Measurements from ENCODE around the gene LRFN3.
A peak's percentile ranks its signal among the peaks of the same experiment; 100 is the strongest.
"Not testable (repeated sequence)": the region's sequence is repeated elsewhere in the genome, so short reads cannot be mapped to it uniquely, and the experiment has no call there.

LRFN3 gene

DNA sequence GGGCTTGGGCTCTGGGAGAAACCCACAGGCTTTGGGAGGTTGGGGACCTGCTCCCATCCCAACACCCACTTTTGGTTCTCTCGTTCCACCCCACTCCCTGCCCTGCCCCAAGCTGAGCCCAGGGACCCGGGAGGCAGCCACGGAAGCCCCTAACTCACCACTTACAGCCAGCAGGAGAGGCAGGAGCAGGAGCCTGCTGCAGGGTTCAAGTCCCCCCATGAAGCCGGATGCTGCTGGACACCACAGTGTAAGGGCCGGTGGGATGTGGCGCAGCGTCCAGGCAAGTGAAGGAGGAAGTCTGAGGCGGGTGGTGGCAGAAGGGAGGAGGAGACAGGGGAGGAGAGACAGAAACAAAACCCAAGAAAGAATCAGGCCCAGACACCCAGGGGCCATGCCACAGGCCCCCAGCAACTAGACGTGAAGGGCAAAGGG, 28.1 kb upstream of the LRFN3 start, which contains the start of gene TYROBP:
Gene TYROBP (minus strand): TSS at position 286 of the 432 bp plus-strand sequence. CDS start 67 bp downstream, at position 219.
- no peak for DNase-seq

DNA sequence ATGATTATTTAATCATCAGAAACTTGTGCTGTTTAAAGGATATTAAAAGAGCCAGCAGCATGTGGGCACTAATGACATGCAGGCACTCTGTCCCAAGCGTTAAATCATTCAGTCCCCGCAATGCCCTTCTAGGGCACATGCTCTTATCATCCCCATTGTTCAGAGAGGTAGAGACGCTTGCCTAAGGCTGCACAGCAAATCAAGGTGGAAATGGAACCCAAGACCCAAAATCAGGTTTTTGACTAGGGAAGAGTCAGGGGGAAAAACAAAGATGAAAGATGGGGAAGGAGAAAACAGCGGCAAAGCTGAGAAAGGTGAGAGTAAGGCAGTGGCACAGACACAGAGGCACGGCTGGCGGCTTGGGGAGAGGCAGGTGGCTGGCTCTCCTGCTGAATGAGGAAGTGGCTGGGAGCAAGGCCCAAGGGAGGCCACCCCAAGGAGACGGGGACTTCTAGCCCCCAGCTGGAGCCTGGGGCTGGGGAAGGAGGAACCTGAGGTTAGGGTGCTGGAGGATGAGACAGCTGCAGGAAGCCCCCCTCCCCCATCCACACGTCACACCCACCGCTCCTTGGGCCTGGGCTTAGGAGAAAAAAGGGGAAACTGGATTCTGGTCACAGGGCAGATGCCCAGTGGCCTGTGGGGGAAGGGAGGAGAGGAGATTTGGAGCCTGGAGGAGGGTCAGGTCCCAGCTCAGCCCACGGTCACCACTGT, 27.0 kb upstream of the LRFN3 start:
- DNase-seq = no peak

DNA sequence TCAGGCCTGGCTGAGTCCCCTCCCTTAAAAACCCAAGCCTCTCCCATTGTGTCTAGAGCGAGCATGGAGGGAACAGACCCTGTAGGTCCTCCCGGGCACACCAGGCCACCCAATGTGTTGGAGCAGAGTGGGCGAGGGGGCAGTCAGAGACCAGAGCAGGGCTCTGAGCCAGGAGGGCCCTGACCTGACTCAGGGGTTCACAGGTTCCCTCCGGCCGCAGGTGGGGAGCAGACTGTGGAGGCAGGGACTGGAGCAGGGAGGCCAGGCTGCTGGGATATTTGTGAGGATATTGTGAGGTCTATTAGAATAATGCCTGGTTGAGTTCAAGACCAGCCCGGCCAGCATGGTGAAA, 26.5 kb upstream of the LRFN3 start:
- DNase-seq = no peak

DNA sequence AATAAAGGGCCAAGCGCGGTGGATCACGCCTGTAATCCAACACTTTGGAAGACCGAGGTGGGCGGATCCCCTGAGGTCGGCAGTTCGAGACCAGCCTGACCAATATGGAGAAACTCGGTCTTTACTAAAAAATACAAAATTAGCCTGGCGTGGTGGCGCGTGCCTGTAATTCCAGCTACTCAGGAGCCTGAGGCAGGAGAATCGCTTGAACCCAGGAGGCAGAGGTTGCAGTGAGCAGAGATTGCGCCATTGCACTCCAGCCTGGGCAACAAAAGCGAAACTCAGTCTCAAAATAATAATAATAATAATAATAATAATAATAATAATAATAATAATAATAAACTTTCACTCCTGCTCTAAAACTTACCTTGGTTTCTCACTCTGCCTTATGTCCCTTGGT, 25.8 kb upstream of the LRFN3 start:
- DNase-seq = not testable (repeated sequence)

DNA sequence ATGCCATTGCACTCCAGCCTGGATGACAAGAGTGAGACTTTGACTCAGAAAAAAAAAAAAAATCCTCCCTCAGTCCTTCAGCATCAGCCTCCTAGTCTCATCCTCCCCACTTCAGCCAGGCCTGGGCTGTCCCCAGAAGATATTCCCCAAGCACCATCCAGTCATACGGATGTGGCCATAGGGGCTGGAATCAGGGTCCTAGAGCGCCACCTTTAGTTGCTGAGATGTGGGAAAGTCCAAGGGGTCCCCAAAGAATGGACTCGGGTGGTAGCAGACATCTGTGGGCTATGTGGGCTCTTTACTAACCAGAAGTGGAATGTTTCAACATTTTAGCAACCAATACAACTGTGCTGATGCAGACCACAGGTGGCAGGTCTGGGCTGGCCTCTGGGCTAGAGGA, 25.0 kb upstream of the LRFN3 start:
- no peak for DNase-seq

DNA sequence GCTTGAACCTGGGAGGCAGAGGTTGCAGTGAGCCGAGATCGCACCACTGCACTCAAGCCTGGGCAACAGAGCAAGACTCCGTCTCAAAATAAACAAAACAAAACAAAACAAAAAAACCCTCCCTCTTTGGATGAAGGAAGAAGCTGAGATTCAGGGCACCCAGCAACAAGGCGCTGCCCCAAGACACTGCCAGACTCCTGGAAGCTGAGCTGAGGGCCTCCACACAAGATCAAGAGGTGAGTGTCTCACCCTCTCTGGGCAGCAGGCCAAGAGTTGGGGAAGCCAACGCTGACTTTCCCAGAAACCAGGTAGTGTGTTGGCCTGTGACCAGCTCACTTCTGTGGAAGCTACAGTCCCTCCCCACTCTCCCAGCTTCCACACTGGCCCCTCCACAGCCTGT, 24.4 kb upstream of the LRFN3 start:
- no peak for DNase-seq

DNA sequence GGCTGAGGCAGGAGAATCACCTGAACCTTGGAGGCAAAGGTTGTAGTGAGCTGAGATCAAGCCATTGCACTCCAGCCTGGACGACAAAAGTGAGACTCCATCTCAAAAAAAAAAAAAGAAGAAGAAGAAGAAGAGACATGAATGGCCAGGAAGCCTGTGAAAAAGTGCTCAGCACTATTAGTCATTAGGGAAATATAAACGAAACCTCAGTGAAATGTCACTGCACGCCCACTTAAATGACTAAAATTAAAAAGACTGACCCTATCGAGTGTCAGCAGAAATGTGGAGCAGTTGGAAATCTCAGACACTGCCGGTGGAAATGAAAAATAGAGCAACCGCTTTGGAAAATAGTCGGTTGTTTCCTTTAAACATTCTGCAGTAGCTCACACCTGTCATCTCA, 22.6 kb upstream of the LRFN3 start:
- DNase-seq = no peak

DNA sequence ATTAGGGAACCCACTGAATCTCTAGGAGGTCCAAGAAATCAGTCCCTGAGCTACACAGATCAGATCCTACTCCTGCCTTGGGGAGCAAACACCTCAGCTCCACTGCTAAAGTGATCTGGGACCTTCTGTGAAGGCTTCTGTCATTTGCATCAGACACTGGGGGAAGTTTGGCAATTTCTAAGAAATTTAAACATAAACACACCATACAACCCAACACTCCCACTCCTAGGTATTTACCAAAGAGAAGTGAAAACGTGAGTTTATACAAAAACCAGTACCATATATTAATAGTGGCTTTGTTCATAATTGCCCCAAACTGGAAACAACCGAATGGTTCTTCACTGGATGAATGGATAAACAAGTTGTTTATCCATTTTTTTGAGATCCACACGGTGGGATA, 20.7 kb upstream of the LRFN3 start:
- no peak for DNase-seq

DNA sequence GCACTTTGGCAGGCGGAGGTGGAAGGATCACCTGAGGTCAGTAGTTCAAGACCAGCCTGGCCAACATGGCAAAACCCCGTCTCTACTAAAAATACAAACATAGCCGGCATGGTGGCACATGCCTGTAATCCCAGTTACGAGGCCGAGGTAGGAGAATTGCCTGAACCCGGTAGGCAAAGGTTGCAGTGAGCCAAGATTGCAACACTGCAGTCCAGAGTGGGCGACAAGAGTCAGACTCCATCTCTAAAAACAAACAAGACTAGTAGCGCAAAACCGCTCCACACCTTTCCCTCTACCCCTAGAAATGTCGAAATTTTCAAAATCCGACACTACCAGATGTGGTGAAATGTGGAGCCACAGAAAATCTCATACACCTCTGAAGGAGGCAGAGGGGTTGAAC, 16.9 kb upstream of the LRFN3 start:
- DNase-seq = no peak

DNA sequence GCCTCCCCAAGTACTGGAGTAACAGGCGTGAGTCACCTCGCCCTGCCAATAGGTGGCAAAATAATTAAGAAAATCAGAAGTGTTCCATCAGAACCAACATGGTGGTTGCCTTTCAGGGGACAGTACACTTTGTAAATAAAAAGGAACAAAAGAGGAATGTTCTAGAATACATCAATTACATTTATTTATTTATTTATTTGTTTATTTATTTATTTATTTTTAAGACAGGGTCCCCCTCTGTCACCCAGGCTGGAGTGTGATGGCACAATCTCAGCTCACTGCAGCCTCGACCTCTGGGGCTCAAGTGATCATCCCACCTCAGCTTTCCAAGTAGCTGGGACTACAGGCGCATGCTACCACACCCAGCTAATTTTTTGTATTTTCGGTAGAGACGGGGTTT, 15.2 kb upstream of the LRFN3 start:
- DNase-seq = no peak

DNA sequence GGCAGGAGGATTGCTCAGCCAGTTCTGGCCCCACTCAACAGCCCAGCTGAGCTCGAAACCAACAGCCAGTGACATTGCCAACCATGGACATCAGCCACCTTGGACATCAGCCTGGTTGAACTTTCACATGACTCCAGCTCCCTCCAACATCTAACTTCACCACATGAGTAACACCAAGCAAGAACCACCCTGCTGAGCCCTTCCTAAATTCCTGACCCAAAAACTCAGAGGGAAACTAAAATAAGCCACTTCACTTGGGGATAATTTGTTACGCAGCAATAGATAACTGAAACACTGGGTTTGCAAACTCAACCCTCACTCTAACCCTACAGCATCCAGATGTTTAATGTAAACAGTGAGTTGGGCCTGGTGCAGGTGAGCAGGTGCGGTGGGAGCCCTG, 10.7 kb upstream of the LRFN3 start:
- DNase-seq = no peak

DNA sequence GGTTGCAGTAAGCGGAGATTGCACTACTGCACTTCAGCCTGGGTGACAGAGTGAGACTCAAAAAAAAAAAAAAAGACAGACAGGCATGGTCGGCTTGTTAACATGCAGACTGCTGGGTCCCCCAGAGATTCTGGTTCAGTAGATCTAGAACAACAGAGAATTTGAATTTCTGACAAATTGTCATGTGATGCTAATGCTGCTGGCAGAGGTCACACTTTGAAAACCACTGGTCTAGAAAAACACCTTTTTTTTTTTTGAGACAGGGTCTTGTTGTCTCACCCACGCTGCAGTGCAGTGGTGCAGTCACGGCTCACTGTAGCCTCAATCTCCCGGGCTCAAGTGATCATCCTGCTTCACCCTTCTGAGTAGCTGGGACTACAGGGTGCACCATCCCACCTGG, 7.7 kb upstream of the LRFN3 start:
- no peak for DNase-seq

DNA sequence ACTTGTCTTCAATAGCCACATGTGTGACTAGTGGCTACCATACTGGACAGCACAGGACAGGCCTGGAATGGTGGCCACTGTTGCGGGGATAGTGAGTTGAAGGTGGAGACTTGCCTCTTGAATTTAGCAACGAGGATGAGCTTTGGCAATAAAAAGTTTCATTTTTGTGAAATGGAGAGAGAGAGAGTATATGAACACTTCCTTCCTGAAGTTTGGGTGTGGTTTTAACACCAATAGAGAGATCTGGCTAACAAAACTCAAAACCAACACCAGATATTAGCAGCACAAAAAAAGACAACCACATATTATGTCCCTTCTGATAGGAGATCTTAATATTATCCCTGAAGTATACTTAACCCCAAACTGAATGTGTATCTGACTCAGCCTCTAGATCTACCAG, 6.3 kb upstream of the LRFN3 start:
- no peak for DNase-seq

DNA sequence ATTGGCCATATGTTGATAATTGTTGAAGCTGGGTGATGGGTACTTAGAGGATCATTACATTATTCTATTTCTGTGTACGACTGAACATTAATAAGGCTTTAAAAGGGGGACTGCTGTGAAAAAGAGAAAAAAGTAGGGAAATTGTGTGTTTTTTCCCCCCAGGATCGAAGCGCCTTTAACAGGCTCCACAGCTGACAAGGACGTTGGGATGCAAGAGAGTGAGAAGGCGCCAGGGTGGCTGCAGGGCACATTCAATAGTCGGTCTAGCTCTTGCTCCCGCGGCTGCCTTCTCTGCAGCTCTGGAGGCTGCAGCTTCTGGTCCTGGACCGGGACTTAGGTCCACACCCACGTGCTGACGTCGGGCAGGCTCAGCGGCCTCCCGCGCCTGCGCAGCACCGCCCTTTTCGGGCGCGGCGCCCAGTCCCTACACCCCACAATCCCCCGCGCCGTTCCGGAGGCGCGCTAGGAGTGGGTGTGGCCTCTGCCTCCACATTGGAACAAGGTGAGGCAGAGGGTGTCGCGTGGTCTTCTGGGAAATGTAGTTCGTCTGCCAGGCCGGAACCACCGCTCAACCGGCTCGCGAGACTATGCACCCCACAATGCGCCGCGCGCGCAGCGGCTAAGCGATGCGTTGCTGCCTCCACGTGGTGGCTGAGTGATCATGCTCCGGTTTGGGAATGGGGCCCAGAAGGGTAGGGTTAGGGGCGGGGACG, 4.9 kb upstream of the LRFN3 start:
- peak; percentile 98 for DNase-seq

DNA sequence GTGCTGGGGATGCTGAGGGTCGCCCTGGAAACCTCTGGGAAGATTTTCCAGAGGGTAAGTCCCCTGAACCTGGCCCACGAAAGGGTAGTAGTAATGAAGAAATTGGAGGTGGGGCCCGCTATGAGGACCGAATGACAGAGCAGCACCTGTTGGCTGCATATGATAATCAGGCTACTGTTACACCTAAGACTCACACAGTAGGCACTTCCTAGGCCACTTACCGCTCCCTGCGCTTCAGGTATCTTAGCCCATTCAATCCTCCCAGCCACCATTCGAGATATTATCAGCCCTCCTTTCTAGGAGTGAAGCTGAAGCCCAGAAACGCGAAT, 4.3 kb upstream of the LRFN3 start:
- DNase-seq = no peak

DNA sequence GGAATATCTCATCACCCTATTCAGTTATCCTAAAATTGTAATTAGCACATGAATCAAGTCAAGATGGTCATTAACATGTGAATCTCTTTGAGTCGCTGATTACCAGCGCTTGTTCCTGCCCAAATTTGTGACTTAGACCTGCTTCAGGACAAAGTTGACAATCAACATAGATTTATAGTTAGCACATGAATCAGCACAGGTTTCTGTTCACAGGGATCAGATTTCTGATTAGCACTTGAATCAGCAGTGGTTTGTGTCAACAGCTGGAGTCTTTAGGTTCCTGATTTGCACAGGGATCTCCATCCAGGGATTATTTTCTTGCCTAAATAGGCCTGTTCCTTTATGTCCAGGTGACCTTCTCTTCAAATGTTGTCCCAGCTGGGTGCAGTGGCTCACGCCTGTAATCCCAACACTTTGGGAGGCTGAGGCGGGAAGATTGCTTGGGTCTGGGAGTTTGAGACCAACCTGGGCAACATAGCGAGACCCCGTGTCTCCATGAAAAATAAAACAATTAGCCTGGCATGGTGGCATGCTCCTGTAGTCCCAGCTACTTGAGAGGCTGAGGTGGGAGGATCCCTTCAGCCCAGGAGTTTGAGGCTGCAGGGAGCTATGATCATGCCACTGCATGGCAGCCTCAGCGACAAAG, 3.8 kb upstream of the LRFN3 start:
- no peak for DNase-seq

DNA sequence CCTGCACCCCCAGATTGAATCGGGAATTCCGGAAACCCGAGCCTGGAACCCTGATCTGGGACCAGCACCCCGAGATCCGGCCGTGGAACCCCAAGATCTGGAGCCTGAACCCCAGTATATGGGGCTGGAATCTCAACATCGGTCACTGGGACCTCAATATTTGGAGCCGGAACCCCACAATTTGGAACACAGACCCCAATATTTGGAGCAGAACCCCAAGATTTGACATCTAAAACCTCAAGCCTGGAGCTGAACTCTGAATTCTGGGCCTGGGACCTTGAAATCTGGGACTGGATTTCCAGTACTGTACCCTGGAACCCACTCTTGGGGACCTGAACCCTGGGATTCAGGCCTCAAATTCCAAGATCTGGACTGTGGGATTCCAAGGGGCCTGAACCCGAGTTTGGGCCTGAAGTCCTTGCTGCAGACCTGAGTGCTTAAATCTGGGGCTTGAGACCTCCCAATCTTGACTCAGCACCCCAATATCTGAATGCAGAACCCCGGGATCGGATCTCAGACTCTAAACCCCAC, 629 bp downstream of the LRFN3 start:
- DNase-seq = no peak

DNA sequence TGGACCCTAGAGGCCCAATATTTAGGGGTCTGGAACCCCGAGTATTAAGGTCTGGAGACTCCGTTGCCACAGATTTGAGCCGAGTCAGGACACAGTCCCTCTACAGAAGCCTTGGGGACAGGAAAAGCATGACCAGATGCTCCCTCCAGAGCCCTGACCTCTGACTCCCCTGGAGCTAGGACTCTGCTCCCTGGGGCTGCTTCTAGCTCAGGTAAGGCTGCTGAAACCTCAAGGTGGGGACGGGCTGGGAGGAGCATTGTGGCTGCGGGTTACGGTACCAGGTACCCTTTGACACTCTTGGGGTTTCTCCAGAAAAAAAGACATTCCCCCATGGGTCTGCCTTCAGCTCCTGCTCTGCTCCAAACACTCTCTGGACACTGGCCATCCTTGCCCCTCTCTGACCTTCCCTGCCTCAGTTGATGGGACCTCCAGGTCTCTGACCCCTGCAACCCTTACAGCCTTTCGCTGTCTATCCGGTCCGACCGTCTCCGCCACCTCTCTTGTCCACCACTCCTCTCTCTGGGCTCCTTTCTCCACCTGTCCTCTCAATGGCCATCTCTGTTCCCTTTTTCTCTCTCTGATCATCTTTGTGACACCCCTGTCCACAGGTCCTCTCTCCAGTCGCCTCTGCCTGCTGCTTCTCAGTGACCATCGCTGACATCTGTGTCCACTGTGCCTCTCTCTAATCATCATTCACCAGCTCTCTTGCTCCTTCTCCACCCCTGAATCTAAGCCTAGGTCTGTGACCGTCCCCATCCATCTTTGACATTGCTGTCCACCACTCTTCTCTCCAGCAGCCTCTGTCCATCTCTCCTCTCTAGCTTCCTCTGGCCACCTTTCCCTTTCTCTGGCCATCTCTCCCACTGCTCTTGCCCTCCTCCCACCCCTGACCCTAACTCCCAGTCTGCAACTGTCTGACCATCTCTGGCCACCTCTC, 1.4 kb downstream of the LRFN3 start:
- DNase-seq = no peak

DNA sequence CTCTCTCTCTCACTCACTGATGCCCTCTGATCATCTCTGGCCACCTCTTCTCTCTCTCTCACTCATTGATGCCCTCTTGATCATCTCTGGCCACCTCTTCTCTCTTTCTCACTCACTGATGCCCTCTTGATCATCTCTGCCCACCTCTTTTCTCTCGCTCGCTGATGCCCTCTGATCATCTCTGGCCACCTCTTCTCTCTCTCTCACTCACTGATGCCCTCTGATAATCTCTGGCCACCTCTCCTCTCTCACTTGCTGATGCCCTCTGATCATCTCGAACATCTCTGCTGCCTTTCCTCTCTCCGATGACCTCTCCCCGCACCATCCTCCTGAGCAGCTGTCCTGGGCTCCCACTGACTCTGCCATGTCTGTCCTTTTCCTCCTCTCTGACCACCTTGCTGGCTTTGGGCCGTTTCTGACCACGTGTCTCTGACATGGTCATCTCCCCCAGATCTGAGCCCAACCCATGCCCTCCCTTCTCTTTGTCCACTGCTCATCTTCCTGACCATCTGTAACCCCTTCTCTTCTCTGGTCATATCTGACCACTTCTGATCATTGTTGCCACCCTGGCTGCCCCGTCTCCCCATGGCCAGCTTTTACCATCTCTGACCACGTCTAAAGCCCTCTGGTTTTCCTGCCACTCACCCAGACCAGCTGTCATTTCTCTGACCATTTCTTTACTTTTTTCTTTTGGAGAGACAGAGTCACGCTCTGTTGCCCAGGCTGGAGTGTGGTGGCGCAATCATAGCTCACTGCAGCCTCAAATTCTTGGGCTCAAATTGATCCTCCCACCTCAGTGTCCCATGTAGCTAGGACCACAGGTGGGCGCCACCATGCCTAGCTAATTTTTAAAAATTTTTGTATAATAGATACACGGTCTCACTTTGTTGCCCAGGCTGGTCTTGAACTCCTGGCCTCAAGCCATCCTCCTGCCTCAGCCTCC, 2.4 kb downstream of the LRFN3 start:
- no peak for DNase-seq

DNA sequence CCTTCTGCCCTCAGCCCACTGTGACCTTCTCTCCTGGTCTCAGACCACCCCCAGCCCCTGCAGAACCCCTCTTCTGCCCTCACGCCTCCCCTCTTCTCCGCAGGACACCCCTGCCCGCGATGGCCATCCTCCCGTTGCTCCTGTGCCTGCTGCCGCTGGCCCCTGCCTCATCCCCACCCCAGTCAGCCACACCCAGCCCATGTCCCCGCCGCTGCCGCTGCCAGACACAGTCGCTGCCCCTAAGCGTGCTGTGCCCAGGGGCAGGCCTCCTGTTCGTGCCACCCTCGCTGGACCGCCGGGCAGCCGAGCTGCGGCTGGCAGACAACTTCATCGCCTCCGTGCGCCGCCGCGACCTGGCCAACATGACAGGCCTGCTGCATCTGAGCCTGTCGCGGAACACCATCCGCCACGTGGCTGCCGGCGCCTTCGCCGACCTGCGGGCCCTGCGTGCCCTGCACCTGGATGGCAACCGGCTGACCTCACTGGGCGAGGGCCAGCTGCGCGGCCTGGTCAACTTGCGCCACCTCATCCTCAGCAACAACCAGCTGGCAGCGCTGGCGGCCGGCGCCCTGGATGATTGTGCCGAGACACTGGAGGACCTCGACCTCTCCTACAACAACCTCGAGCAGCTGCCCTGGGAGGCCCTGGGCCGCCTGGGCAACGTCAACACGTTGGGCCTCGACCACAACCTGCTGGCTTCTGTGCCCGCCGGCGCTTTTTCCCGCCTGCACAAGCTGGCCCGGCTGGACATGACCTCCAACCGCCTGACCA, 3.3 kb downstream of the LRFN3 start:
- DNase-seq = no peak
